HepG2 (cell line): ENCODE results near the gene TTC8. TPM values are rescaled to one million over a fixed set of nuclear protein-coding genes. Genes with fewer than 3 reads are reported as not detected.

ENCODE experiments used
- ADNP ChIP-seq: sonication (generic); formaldehyde crosslinking; IDR thresholded peaks from 2 replicates; pipeline ENCODE4 v1.4.0; 2020; ENCODE audit warnings: missing genetic modification reagents
- CBFB ChIP-seq: sonication (generic); formaldehyde crosslinking; IDR thresholded peaks from 2 replicates; pipeline ENCODE4 v1.4.0; 2020; ENCODE audit warnings: missing genetic modification reagents
- CCAR2 ChIP-seq: fragments of 200-400 bp; formaldehyde crosslinking; optimal IDR thresholded peaks from 2 replicates; pipeline ENCODE3; 2018; ENCODE audit warnings: low read depth, mild to moderate bottlenecking, low read length, moderate library complexity
- FOXP1 ChIP-seq, 2 experiments: fragments of 450-650 bp in 1 of 2; IDR thresholded peaks; 2 replicates each; pipeline ENCODE4 v1.6.1; 2017 to 2018; ENCODE audit warnings: antibody characterized with exemption in 1 of 2
- KLF9 ChIP-seq: IDR thresholded peaks from 2 replicates; pipeline ENCODE4 v1.6.1; 2016; ENCODE audit warnings: low read depth
- REL ChIP-seq: sonication (generic); formaldehyde crosslinking; conservative IDR thresholded peaks from 2 replicates; pipeline ENCODE4 v1.8.0; 2022; ENCODE audit warnings: mild to moderate bottlenecking, missing genetic modification reagents, moderate library complexity
- REPIN1 ChIP-seq: sonication (generic); formaldehyde crosslinking; IDR thresholded peaks from 2 replicates; pipeline ENCODE4 v1.8.0; 2022; ENCODE audit warnings: missing genetic modification reagents, low read depth, mild to moderate bottlenecking, borderline replicate concordance
- SNAPC4 ChIP-seq: sonication (generic); formaldehyde crosslinking; IDR thresholded peaks from 2 replicates; pipeline ENCODE4 v1.4.0; 2020; ENCODE audit warnings: mild to moderate bottlenecking, missing genetic modification reagents
- SOX13 ChIP-seq, 3 experiments: fragments of 450-650 bp in 1 of 3; sonication (generic) in 1 of 3; formaldehyde crosslinking in 1 of 3; IDR thresholded peaks in 2 of 3; conservative IDR thresholded peaks in 1 of 3; 2 replicates each; pipeline versions ENCODE4 v1.5.0 to v1.6.1; 2016 to 2020; ENCODE audit warnings: antibody characterized with exemption in 1 of 3, mild to moderate bottlenecking in 1 of 3, missing compliant biosample characterization in 1 of 3, missing genetic modification reagents in 1 of 3, moderate library complexity in 1 of 3
- ZBTB7B ChIP-seq: sonication (generic); formaldehyde crosslinking; IDR thresholded peaks from 2 replicates; pipeline ENCODE4 v1.4.0; 2020; ENCODE audit warnings: missing genetic modification reagents
- ZFP62 ChIP-seq: sonication (generic); formaldehyde crosslinking; IDR thresholded peaks from 2 replicates; pipeline ENCODE4 v1.4.0; 2020; ENCODE audit warnings: missing genetic modification reagents
- ZNF224 ChIP-seq: sonication (generic); formaldehyde crosslinking; IDR thresholded peaks from 2 replicates; pipeline ENCODE4 v1.5.0; 2020; ENCODE audit warnings: mild to moderate bottlenecking, missing genetic modification reagents
- ZNF230 ChIP-seq: sonication (generic); formaldehyde crosslinking; IDR thresholded peaks from 2 replicates; pipeline ENCODE4 v1.4.0; 2020; ENCODE audit warnings: mild to moderate bottlenecking, missing genetic modification reagents
- ZNF253 ChIP-seq: sonication (generic); formaldehyde crosslinking; IDR thresholded peaks from 2 replicates; pipeline ENCODE4 v1.8.0; 2022; ENCODE audit warnings: mild to moderate bottlenecking, missing genetic modification reagents, borderline replicate concordance
- ZNF256 ChIP-seq: sonication (generic); formaldehyde crosslinking; conservative IDR thresholded peaks from 2 replicates; pipeline ENCODE4 v1.4.0; 2020; ENCODE audit warnings: missing genetic modification reagents
- ZNF280D ChIP-seq: sonication (generic); formaldehyde crosslinking; IDR thresholded peaks from 2 replicates; pipeline ENCODE4 v1.5.1; 2020; ENCODE audit warnings: mild to moderate bottlenecking, missing genetic modification reagents
- ZNF282 ChIP-seq: fragments of 450-650 bp; IDR thresholded peaks from 2 replicates; pipeline ENCODE4 v1.6.1; 2018; ENCODE audit not compliant: partially characterized antibody
- ZNF34 ChIP-seq: sonication (generic); formaldehyde crosslinking; IDR thresholded peaks from 2 replicates; pipeline ENCODE4 v1.4.0; 2020; ENCODE audit warnings: mild to moderate bottlenecking, missing genetic modification reagents, borderline replicate concordance
- ZNF343 ChIP-seq: sonication (generic); formaldehyde crosslinking; IDR thresholded peaks from 2 replicates; pipeline ENCODE4 v1.4.0; 2020; ENCODE audit warnings: mild to moderate bottlenecking, missing genetic modification reagents
- ZNF841 ChIP-seq: sonication (generic); formaldehyde crosslinking; IDR thresholded peaks from 2 replicates; pipeline ENCODE4 v1.8.1; 2023; ENCODE audit warnings: missing genetic modification reagents, borderline replicate concordance
- polyA plus RNA-seq, 8 experiments: library from polyadenylated mRNA; depleted of rRNA in 3 of 8; stranded (reverse) in 7 of 8; unstranded in 1 of 8; fragments of >200 nt; fragmentation: Illumina TruSeq in 4 of 8; extraction: Trizol in 4 of 8; gene quantifications; 2 replicates each; pipeline versions ENCODE4 v1.2.1 to v1.2.3, GENCODE V29; 2011 to 2016; ENCODE audit warnings: low read depth in 4 of 8, missing spikeins in 1 of 8, mixed read lengths in 1 of 8; ENCODE audit not compliant: insufficient read depth in 1 of 8
- total RNA-seq, 5 experiments: library from RNA; depleted of rRNA; stranded (reverse); fragments of >200 nt; fragmentation: Illumina TruSeq; extraction: Trizol; gene quantifications; 2 replicates each; pipeline ENCODE4 v1.2.3, GENCODE V29; 2016; ENCODE audit warnings: low read depth in 1 of 5

TTC8 gene
- total and polyA plus RNA-seq, 2 of the 13 experiments (the other 11 are each of a cell fraction or from before 2014, with no cell fraction given), result 13.8 to 15.2 TPM

GRCh38 chr14:88824314-88825077, at the start of gene TTC8 (continued):
- TF ChIP-seq ZNF282, result no peak
- TF ChIP-seq FOXP1 (IDR thresholded peaks at IDR 0.05), result no peak
- no peak for TF ChIP-seq FOXP1 (CRISPR knock-in tag; IDR thresholded peaks at IDR 0.05)
- TF ChIP-seq ADNP, result no peak
- 0 out of 2 replicates have a peak, but pooled peaks have one; percentile 27 for TF ChIP-seq ZNF343 (CRISPR knock-in tag)
- peak; percentile 83 for TF ChIP-seq KLF9 (CRISPR knock-in tag)
- TF ChIP-seq ZNF253, result 0 out of 2 replicates have a peak, but pooled peaks have one; percentile 23
- TF ChIP-seq ZFP62 (CRISPR knock-in tag), result no peak
- no peak for TF ChIP-seq ZNF34 (CRISPR knock-in tag)
- TF ChIP-seq SOX13 (IDR thresholded peaks at IDR 0.05), result 0 out of 2 replicates have a peak, but pooled peaks have one; percentile 11
- TF ChIP-seq SOX13 (CRISPR knock-in tag; conservative IDR thresholded peaks at IDR 0.05 in 1 of 2, IDR thresholded peaks at IDR 0.05 in 1 of 2), result peak in 1 of 2 experiments; percentile 48; a peak in 1 of 4 replicates
- TF ChIP-seq REL (CRISPR knock-in tag), result no peak
- 0 out of 2 replicates have a peak, but pooled peaks have one; percentile 49 for TF ChIP-seq ZNF230 (CRISPR knock-in tag)
- TF ChIP-seq ZNF280D (CRISPR knock-in tag), result peak; percentile 92
- peak; percentile 26; the same call in 1 of the 2 replicates for TF ChIP-seq REPIN1 (CRISPR knock-in tag)
- TF ChIP-seq ZNF841 (CRISPR knock-in tag), result no peak
- no peak for TF ChIP-seq ZNF224 (CRISPR knock-in tag)
- peak; percentile 58 for TF ChIP-seq ZBTB7B (CRISPR knock-in tag)
- TF ChIP-seq SNAPC4 (CRISPR knock-in tag), result peak; percentile 74; the same call in 1 of the 2 replicates
- TF ChIP-seq CBFB (CRISPR knock-in tag), result peak; percentile 48; the same call in 1 of the 2 replicates
- TF ChIP-seq ZNF256, result no peak
- TF ChIP-seq CCAR2, result no peak
